SK-N-SH (cell line): ENCODE measurements around the gene DSCAML1. TPM values are rescaled to one million over a fixed set of nuclear protein-coding genes. Genes with fewer than 3 reads are reported as not detected.

Experiments used
- CTCF ChIA-PET: fragments of 300-600, 350-600 bp; formaldehyde crosslinking; extraction: SDS; loops from one replicate; lab custom pipeline; 2021; lab: Yijun Ruan, JAX
- POLR2A ChIA-PET: fragments of 350-600 bp; sonication (Branson Sonifier 250); formaldehyde crosslinking; extraction: SDS; loops from one replicate; lab custom pipeline; 2020; ENCODE audit warnings: antibody characterized with exemption, inconsistent platforms; lab: Yijun Ruan, JAX
- DNase-seq: peaks from one replicate; pipeline ENCODE4 v3.0.0; 2012
- H2AFZ ChIP-seq: fragments of 200-600 bp; sonication (generic); 2 replicates; pipeline ENCODE4 v1.8.1; 2016; ENCODE audit warnings: antibody characterized with exemption, mild to moderate bottlenecking, low read depth
- H3F3A ChIP-seq: fragments of 200-600 bp; sonication (generic); replicated peaks from 2 replicates; pipeline ENCODE3; 2016; ENCODE audit warnings: antibody characterized with exemption, mild to moderate bottlenecking; ENCODE audit not compliant: insufficient read depth
- H3K27ac ChIP-seq, 2 experiments: fragments of 200-500 bp in 1 of 2; fragments of 200-600 bp in 1 of 2; sonication (Bioruptor generic) in 1 of 2; sonication (generic), shearing (Covaris generic) in 1 of 2; 2 replicates each; pipeline versions ENCODE4 v1.5.1 to v1.6.1; 2014 to 2016; ENCODE audit warnings: low read depth in 2 of 2, inconsistent platforms in 1 of 2, low read length in 1 of 2, mild to moderate bottlenecking in 1 of 2, mixed read lengths in 1 of 2
- H3K27me3 ChIP-seq: fragments of 200-600 bp; sonication (generic), shearing (Covaris generic); 2 replicates; pipeline ENCODE4 v1.6.1; 2016; ENCODE audit warnings: mixed run types; ENCODE audit not compliant: insufficient read depth
- H3K36me3 ChIP-seq, 2 experiments: fragments of 200-500 bp in 1 of 2; fragments of 200-600 bp in 1 of 2; sonication (Bioruptor generic) in 1 of 2; sonication (generic) in 1 of 2; replicated peaks in 1 of 2; 2 replicates each; pipeline versions ENCODE3 to v1.5.1; 2014 to 2016; ENCODE audit warnings: low read length in 1 of 2, mild to moderate bottlenecking in 1 of 2; ENCODE audit not compliant: insufficient read depth in 2 of 2, control insufficient read depth in 1 of 2
- H3K4me1 ChIP-seq, 2 experiments: fragments of 200-500 bp in 1 of 2; fragments of 200-600 bp in 1 of 2; sonication (Bioruptor generic) in 1 of 2; sonication (generic), shearing (Covaris generic) in 1 of 2; 2 replicates each; pipeline versions ENCODE4 v1.5.1 to v1.6.1; 2014 to 2016; ENCODE audit warnings: low read depth in 1 of 2, low read length in 1 of 2, mixed run types in 1 of 2; ENCODE audit not compliant: insufficient read depth in 2 of 2, control insufficient read depth in 1 of 2
- H3K4me2 ChIP-seq: fragments of 200-600 bp; sonication (generic), shearing (Covaris generic); 2 replicates; pipeline ENCODE4 v1.6.1; 2017; ENCODE audit warnings: mixed run types
- H3K4me3 ChIP-seq, 2 experiments: fragments of 200-500 bp in 1 of 2; fragments of 200-600 bp in 1 of 2; sonication (Bioruptor generic) in 1 of 2; sonication (generic), shearing (Covaris generic) in 1 of 2; 2 replicates each; pipeline versions ENCODE4 v1.5.1 to v1.8.1; 2014 to 2016; ENCODE audit warnings: low read depth in 2 of 2, inconsistent platforms in 1 of 2, low read length in 1 of 2, mild to moderate bottlenecking in 1 of 2, mixed read lengths in 1 of 2, moderate library complexity in 1 of 2
- H3K79me2 ChIP-seq: fragments of 200-600 bp; sonication (generic); 2 replicates; pipeline ENCODE4 v1.8.1; 2017; ENCODE audit warnings: mild to moderate bottlenecking; ENCODE audit not compliant: insufficient read depth
- H3K9ac ChIP-seq: fragments of 200-600 bp; sonication (generic); 2 replicates; pipeline ENCODE4 v1.6.1; 2017; ENCODE audit warnings: mixed run types
- H3K9me2 ChIP-seq: fragments of 200-600 bp; sonication (generic); 2 replicates; pipeline ENCODE4 v1.6.1; 2017; ENCODE audit warnings: mixed run types
- H3K9me3 ChIP-seq: fragments of 200-600 bp; sonication (generic); 2 replicates; pipeline ENCODE4 v1.6.1; 2017; ENCODE audit warnings: mixed run types, mild to moderate bottlenecking, moderate library complexity
- H4K20me1 ChIP-seq: fragments of 200-600 bp; sonication (generic); 2 replicates; pipeline ENCODE4 v1.6.1; 2017; ENCODE audit warnings: mild to moderate bottlenecking, mixed run types; ENCODE audit not compliant: insufficient read depth
- EP300 ChIP-seq, 2 experiments: IDR thresholded peaks; 2 replicates each; pipeline versions ENCODE4 v1.4.0 to v1.6.1; 2012; ENCODE audit warnings: borderline replicate concordance in 1 of 2, low read depth in 1 of 2, low read length in 1 of 2
- FOXJ3 ChIP-seq: sonication (generic); formaldehyde crosslinking; IDR thresholded peaks from 2 replicates; pipeline ENCODE4 v1.5.1; 2020; ENCODE audit warnings: mild to moderate bottlenecking, missing genetic modification reagents
- FOXM1 ChIP-seq: IDR thresholded peaks from 2 replicates; pipeline ENCODE4 v1.4.0; 2012; ENCODE audit warnings: low read depth, mild to moderate bottlenecking
- JUND ChIP-seq: IDR thresholded peaks from 2 replicates; pipeline ENCODE4 v1.4.0; 2012
- MAX ChIP-seq: IDR thresholded peaks from 2 replicates; pipeline ENCODE4 v1.4.0; 2012; ENCODE audit warnings: low read depth
- MEF2A ChIP-seq: IDR thresholded peaks from 2 replicates; pipeline ENCODE4 v1.4.0; 2012; ENCODE audit warnings: low read depth, borderline replicate concordance
- NFIC ChIP-seq: IDR thresholded peaks from 2 replicates; pipeline ENCODE4 v1.4.0; 2012; ENCODE audit warnings: borderline replicate concordance
- NRF1 ChIP-seq: IDR thresholded peaks from 2 replicates; pipeline ENCODE4 v1.6.1; 2012; ENCODE audit warnings: low read depth, mild to moderate bottlenecking, low read length
- POLR2AphosphoS5 ChIP-seq: IDR thresholded peaks from 2 replicates; pipeline ENCODE4 v1.6.1; 2012; ENCODE audit warnings: low read depth, low read length
- RAD21 ChIP-seq: IDR thresholded peaks from 2 replicates; pipeline ENCODE4 v1.6.1; 2012; ENCODE audit warnings: mild to moderate bottlenecking, low read length
- RCOR1 ChIP-seq: fragments of 150-350 bp; IDR thresholded peaks from 2 replicates; pipeline ENCODE4 v1.6.1; 2017; ENCODE audit warnings: antibody characterized with exemption, low read length
- RFX5 ChIP-seq: IDR thresholded peaks from 2 replicates; pipeline ENCODE4 v1.6.1; 2012; ENCODE audit warnings: mild to moderate bottlenecking, improper control_type of control experiment, low read length
- SIN3A ChIP-seq: IDR thresholded peaks from 2 replicates; pipeline ENCODE4 v1.6.1; 2012; ENCODE audit warnings: low read depth, mild to moderate bottlenecking, low read length, moderate library complexity, borderline replicate concordance
- SMC3 ChIP-seq: IDR thresholded peaks from 2 replicates; pipeline ENCODE4 v1.6.1; 2012; ENCODE audit warnings: low read depth, low read length, improper control_type of control experiment
- TAF1 ChIP-seq: IDR thresholded peaks from 2 replicates; pipeline ENCODE4 v1.6.1; 2012; ENCODE audit warnings: low read depth, mild to moderate bottlenecking, low read length, moderate library complexity, borderline replicate concordance
- YY1 ChIP-seq: IDR thresholded peaks from 2 replicates; pipeline ENCODE4 v1.4.0; 2012; ENCODE audit warnings: low read depth, mild to moderate bottlenecking
- ZBTB33 ChIP-seq: IDR thresholded peaks from 2 replicates; pipeline ENCODE4 v1.4.0; 2012; ENCODE audit warnings: low read depth, borderline replicate concordance
- WGBS: methylation state at CpG from one replicate; pipeline ENCODE4 v1.1.6; 2017; ENCODE audit warnings: low lambda C conversion rate; 5-methylcytosine and 5-hydroxymethylcytosine counted together
- polyA plus RNA-seq, 3 experiments: library from polyadenylated mRNA; depleted of rRNA; stranded (reverse); fragments of >200 nt; gene quantifications; 2 replicates each; pipeline ENCODE4 v1.2.3, GENCODE V29; 2012
- TF ChIP-seq, protein P1 (sequence below): IDR thresholded peaks from 2 replicates; pipeline ENCODE4 v1.4.0; 2012; ENCODE audit warnings: low read depth, borderline replicate concordance
- TF ChIP-seq, protein P2 (sequence below): IDR thresholded peaks from 2 replicates; pipeline ENCODE4; 2012
- TF ChIP-seq, protein P3 (sequence below): fragments of 150-350 bp; IDR thresholded peaks from 2 replicates; pipeline ENCODE4 v1.6.1; 2017; ENCODE audit warnings: antibody characterized with exemption, low read length, low read depth, borderline replicate concordance
- TF ChIP-seq, protein P4 (sequence below): fragments of 150-350 bp; IDR thresholded peaks from 2 replicates; pipeline ENCODE4 v1.6.1; 2016; ENCODE audit warnings: mild to moderate bottlenecking, low read depth, low read length

Gene DSCAML1
- polyA plus RNA-seq, 1 of the 3 experiments (the other 2 are of a cell fraction) = not detected

DNA sequence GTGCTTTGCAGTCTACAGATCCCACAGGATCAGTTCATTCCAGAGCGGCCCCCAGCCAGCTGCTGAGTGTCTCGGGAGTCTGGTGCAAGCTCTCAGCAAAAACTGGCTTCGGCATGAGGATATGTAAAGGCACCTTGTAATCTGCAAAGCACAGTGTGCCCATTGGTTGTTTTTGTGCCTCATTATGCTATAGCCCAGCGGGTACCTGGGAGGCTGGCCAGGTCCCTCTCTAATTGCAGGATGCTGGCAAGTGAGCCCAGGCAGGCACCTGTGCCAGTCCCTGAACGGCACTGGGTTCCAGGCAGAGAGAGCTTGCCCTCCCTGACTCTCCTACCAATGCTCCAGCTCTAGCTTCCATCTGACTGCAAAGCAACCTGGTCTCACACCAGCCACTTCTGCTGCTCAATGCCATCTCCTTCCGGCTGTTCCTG lies 128.7 kb downstream of the DSCAML1 start:
- Histone ChIP-seq H3K9me2 (no peaks in the 10 kb centered on the region), H3K27me3 (peaks cover 6% of the 10 kb centered on the region; the same call in 1 of the 2 replicates), H3K9ac (no peak overlapping the region), H3K79me2 (no peaks in the 10 kb centered on the region), H3K4me2 (no peak overlapping the region), H3K36me3 (no peaks in the 10 kb centered on the region), H3K4me3 (no peak overlapping the region), H3K27ac (no peak overlapping the region), H2AFZ (no peak overlapping the region), H3F3A (no peaks in the 10 kb centered on the region), H3K4me1 (peaks cover 0 to 29% of the 10 kb centered on the region in 2 experiments; a peak in 2 of 4 replicates), H3K9me3 (no peaks in the 10 kb centered on the region), H4K20me1 (no peaks in the 10 kb centered on the region)
- no peak for DNase-seq
- POLR2A ChIA-PET = no interaction called here
- CTCF ChIA-PET = interaction anchor here (1.7 to 2.0 kb wide), 2 partner anchors 9 to 139 kb away, joined by 4 to 6 read pairs; no protein-coding TSS in a partner anchor
- 42% methylated on average over 4 of the region's 6 CpGs for WGBS
- TF ChIP-seq, protein P1, sequence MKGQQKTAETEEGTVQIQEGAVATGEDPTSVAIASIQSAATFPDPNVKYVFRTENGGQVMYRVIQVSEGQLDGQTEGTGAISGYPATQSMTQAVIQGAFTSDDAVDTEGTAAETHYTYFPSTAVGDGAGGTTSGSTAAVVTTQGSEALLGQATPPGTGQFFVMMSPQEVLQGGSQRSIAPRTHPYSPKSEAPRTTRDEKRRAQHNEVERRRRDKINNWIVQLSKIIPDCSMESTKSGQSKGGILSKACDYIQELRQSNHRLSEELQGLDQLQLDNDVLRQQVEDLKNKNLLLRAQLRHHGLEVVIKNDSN = no peak
- no peak for TF ChIP-seq YY1
- no peak for TF ChIP-seq SIN3A
- TF ChIP-seq NFIC = no peak
- TF ChIP-seq NRF1 = no peak
- no peak for TF ChIP-seq RFX5
- TF ChIP-seq, protein P2, sequence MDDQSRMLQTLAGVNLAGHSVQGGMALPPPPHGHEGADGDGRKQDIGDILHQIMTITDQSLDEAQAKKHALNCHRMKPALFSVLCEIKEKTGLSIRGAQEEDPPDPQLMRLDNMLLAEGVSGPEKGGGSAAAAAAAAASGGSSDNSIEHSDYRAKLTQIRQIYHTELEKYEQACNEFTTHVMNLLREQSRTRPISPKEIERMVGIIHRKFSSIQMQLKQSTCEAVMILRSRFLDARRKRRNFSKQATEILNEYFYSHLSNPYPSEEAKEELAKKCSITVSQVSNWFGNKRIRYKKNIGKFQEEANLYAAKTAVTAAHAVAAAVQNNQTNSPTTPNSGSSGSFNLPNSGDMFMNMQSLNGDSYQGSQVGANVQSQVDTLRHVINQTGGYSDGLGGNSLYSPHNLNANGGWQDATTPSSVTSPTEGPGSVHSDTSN = no peak

- no peaks in the 10 kb centered on the region for H3K79me2 ChIP-seq
- H3K36me3 ChIP-seq = no peaks in the 10 kb centered on the region
- TF ChIP-seq SIN3A = no peak
- TF ChIP-seq MEF2A = no peak
- TF ChIP-seq RAD21 = no peak
- TF ChIP-seq POLR2AphosphoS5 = no peak
- TF ChIP-seq, protein P3, sequence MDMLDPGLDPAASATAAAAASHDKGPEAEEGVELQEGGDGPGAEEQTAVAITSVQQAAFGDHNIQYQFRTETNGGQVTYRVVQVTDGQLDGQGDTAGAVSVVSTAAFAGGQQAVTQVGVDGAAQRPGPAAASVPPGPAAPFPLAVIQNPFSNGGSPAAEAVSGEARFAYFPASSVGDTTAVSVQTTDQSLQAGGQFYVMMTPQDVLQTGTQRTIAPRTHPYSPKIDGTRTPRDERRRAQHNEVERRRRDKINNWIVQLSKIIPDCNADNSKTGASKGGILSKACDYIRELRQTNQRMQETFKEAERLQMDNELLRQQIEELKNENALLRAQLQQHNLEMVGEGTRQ = no peak
- TF ChIP-seq NRF1 = no peak
- no peak for TF ChIP-seq FOXJ3 (CRISPR knock-in tag)
- no peak for TF ChIP-seq FOXM1
- no peak for TF ChIP-seq SMC3
- no peak for TF ChIP-seq JUND
- TF ChIP-seq YY1 = no peak
- no peak for TF ChIP-seq RCOR1
- no peak for TF ChIP-seq NFIC
- TF ChIP-seq, protein P4, sequence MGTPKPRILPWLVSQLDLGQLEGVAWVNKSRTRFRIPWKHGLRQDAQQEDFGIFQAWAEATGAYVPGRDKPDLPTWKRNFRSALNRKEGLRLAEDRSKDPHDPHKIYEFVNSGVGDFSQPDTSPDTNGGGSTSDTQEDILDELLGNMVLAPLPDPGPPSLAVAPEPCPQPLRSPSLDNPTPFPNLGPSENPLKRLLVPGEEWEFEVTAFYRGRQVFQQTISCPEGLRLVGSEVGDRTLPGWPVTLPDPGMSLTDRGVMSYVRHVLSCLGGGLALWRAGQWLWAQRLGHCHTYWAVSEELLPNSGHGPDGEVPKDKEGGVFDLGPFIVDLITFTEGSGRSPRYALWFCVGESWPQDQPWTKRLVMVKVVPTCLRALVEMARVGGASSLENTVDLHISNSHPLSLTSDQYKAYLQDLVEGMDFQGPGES = no peak
- no peak for TF ChIP-seq EP300 (IDR thresholded peaks at IDR 0.05; ENCODE audit: borderline replicate concordance in 1 of 2, low read depth in 1 of 2, low read length in 1 of 2)
- no peak for TF ChIP-seq TAF1
- no peak for TF ChIP-seq ZBTB33
- TF ChIP-seq MAX = no peak
- H3K27ac ChIP-seq = no peak overlapping the region
- H3K4me1 ChIP-seq = peaks cover 0 to 32% of the 10 kb centered on the region in 2 experiments; a peak in 2 of 4 replicates
- H3F3A ChIP-seq = no peaks in the 10 kb centered on the region
- H3K9me3 ChIP-seq = no peaks in the 10 kb centered on the region
- H3K9me2 ChIP-seq = no peaks in the 10 kb centered on the region
- H3K4me2 ChIP-seq = no peak overlapping the region
- DNase-seq = no peak
- ChIA-PET CTCF (interaction anchor here (1.0 to 2.7 kb wide), 6 partner anchors 9 to 239 kb away, joined by 3 to 10 read pairs (median 4); no protein-coding TSS in a partner anchor), POLR2A (no interaction called here)
- no peak overlapping the region for H3K4me3 ChIP-seq
- H3K27me3 ChIP-seq = peaks cover 6% of the 10 kb centered on the region; the same call in 1 of the 2 replicates
- H3K9ac ChIP-seq = no peak overlapping the region
- no peaks in the 10 kb centered on the region for H4K20me1 ChIP-seq
- H2AFZ ChIP-seq = no peak overlapping the region
- WGBS = 50% methylated on average over 8 of the region's 8 CpGs
Observed at GRCh38 chr11:117664897-117665296, 132.1 kb downstream of the DSCAML1 start.
